Stimulated activated CD4-positive, alpha-beta T cell treated with anti-CD3 and anti-CD28 coated beads, Interleukin-2, amount 100 ng/mL, for 48 hours (primary cell): Measurements from ENCODE around the gene BIRC7.

Experiments
- DNase-seq, 2 donors: peaks; one replicate each; pipeline ENCODE4 v3.0.0-alpha.2; 2020

BIRC7 gene

GRCh38 chr20:63235399-63235983, at the start of gene BIRC7:
BIRC7 (plus strand) TSS chr20:63235905; CDS start chr20:63236097, 192 bp downstream.
- no peak for DNase-seq

- DNase-seq: no peak
These were observed 49.6 kb upstream of the BIRC7 start for GRCh38 chr20:63186084-63186483.

- DNase-seq: no peak
These were observed 49.0 kb upstream of the BIRC7 start for GRCh38 chr20:63186528-63187316.

GRCh38 chr20:63187338-63188158, 48.2 kb upstream of the BIRC7 start:
- no peak for DNase-seq

GRCh38 chr20:63188159-63188442, 47.6 kb upstream of the BIRC7 start:
- DNase-seq: no peak

GRCh38 chr20:63188641-63189321, 46.9 kb upstream of the BIRC7 start:
- no peak for DNase-seq

GRCh38 chr20:63189322-63189642, 46.4 kb upstream of the BIRC7 start:
- no peak for DNase-seq

- no peak for DNase-seq
These were observed 45.7 kb upstream of the BIRC7 start for GRCh38 chr20:63189846-63190559.

- DNase-seq: no peak
These were observed 44.9 kb upstream of the BIRC7 start for GRCh38 chr20:63190828-63191227.

- no peak for DNase-seq
These were observed 44.3 kb upstream of the BIRC7 start for GRCh38 chr20:63191400-63191799.

- no peak for DNase-seq
These were observed 43.0 kb upstream of the BIRC7 start for GRCh38 chr20:63192721-63193120.

- DNase-seq: no peak
These were observed 41.5 kb upstream of the BIRC7 start for GRCh38 chr20:63194007-63194796.

- no peak for DNase-seq
These were observed 40.9 kb upstream of the BIRC7 start for GRCh38 chr20:63194797-63195173.

- no peak for DNase-seq
These were observed 38.8 kb upstream of the BIRC7 start for GRCh38 chr20:63196768-63197470.

GRCh38 chr20:63198606-63199005, 37.1 kb upstream of the BIRC7 start:
- DNase-seq: no peak

GRCh38 chr20:63202021-63202420, 33.7 kb upstream of the BIRC7 start:
- no peak for DNase-seq

- no peak for DNase-seq
These were observed 32.7 kb upstream of the BIRC7 start for GRCh38 chr20:63202811-63203526.

GRCh38 chr20:63204362-63204761, 31.3 kb upstream of the BIRC7 start:
- DNase-seq: no peak

- no peak for DNase-seq
These were observed 29.8 kb upstream of the BIRC7 start for GRCh38 chr20:63205896-63206295.

GRCh38 chr20:63206878-63207277, 28.8 kb upstream of the BIRC7 start:
- DNase-seq: no peak
